GM15510 (cell line): ENCODE data around the gene NPHS1.

Experiments
- POLR2A ChIP-seq: IDR thresholded peaks from 3 replicates; pipeline ENCODE4 v1.6.1; 2011; ENCODE audit warnings: borderline replicate concordance; ENCODE audit not compliant: insufficient read length; ENCODE audit errors: extremely low read depth

The NPHS1 gene

GRCh38 chr19:35863018-35863417, 10.7 kb upstream of the NPHS1 start:
- TF ChIP-seq POLR2A: no peak

- TF ChIP-seq POLR2A: no peak
Observed at GRCh38 chr19:35862528-35862927, 10.2 kb upstream of the NPHS1 start.

- TF ChIP-seq POLR2A: no peak
Observed at GRCh38 chr19:35861640-35862160, 9.4 kb upstream of the NPHS1 start.

- no peak for TF ChIP-seq POLR2A
Observed at GRCh38 chr19:35860818-35861639, 8.7 kb upstream of the NPHS1 start.

- TF ChIP-seq POLR2A: no peak
Observed at GRCh38 chr19:35860436-35860817, 8.1 kb upstream of the NPHS1 start.

GRCh38 chr19:35859414-35859813, 7.1 kb upstream of the NPHS1 start:
- TF ChIP-seq POLR2A: no peak

- TF ChIP-seq POLR2A: no peak
Observed at GRCh38 chr19:35858311-35858710, 6.0 kb upstream of the NPHS1 start.

- TF ChIP-seq POLR2A: no peak
Observed at GRCh38 chr19:35856546-35857149, 4.3 kb upstream of the NPHS1 start, which contains the start of gene KIRREL2. TSS of gene KIRREL2 (plus strand) at chr19:35856911. CDS start at chr19:35857120, 209 bp downstream.

- no peak for TF ChIP-seq POLR2A
Observed at GRCh38 chr19:35853038-35853756, 893 bp upstream of the NPHS1 start.

GRCh38 chr19:35851213-35852028, 883 bp downstream of the NPHS1 start:
- TF ChIP-seq POLR2A: no peak

- no peak for TF ChIP-seq POLR2A
Observed at GRCh38 chr19:35848919-35849505, 3.3 kb downstream of the NPHS1 start.

- no peak for TF ChIP-seq POLR2A
Observed at GRCh38 chr19:35848486-35848885, 3.8 kb downstream of the NPHS1 start.

GRCh38 chr19:35847911-35848310, 4.4 kb downstream of the NPHS1 start:
- no peak for TF ChIP-seq POLR2A
